HCEC 1CT (cell line): Measurements from ENCODE around the gene KRTAP3-3.
A peak's percentile ranks its signal among the peaks of the same experiment; 100 is the strongest.
"Not testable (repeated sequence)": the region's sequence is repeated elsewhere in the genome, so short reads cannot be mapped to it uniquely, and the experiment has no call there.

Source experiments
- DNase-seq: peaks from one replicate; pipeline ENCODE4 v3.0.0-alpha.2; 2017

The KRTAP3-3 gene

GRCh38 chr17:40993839-40994238, at the start of gene KRTAP3-3:
TSS of gene KRTAP3-3 (minus strand) at chr17:40994164. CDS start at chr17:40994097, 67 bp downstream.
- DNase-seq = no peak

DNA sequence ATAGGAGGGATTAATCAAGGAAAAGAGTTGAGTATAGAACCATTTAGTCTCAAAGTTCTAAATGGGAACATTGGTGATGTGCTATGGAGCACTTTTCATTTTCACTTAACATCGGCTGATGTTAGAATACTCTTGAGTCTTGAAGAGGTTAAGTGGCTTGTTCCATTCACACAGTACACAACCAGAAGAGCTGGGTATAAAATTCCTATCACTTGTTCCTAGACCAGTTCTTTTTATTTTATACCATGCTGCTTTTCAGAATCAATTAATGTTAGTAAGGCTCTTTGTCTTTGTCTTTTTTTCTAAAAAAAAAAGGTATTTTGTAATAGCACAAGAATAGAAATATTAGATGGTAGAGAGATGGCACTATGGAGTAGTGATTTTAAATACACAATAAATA, 49.0 kb upstream of the KRTAP3-3 start:
- no peak for DNase-seq

GRCh38 chr17:41040783-41041571, 47.0 kb upstream of the KRTAP3-3 start, which contains the start of gene KRTAP1-1:
TSS of gene KRTAP1-1 (minus strand) at chr17:41041450. CDS start at chr17:41041397, 53 bp downstream.
- DNase-seq = not testable (repeated sequence)

GRCh38 chr17:41037853-41038350, 43.9 kb upstream of the KRTAP3-3 start:
- no peak for DNase-seq

DNA sequence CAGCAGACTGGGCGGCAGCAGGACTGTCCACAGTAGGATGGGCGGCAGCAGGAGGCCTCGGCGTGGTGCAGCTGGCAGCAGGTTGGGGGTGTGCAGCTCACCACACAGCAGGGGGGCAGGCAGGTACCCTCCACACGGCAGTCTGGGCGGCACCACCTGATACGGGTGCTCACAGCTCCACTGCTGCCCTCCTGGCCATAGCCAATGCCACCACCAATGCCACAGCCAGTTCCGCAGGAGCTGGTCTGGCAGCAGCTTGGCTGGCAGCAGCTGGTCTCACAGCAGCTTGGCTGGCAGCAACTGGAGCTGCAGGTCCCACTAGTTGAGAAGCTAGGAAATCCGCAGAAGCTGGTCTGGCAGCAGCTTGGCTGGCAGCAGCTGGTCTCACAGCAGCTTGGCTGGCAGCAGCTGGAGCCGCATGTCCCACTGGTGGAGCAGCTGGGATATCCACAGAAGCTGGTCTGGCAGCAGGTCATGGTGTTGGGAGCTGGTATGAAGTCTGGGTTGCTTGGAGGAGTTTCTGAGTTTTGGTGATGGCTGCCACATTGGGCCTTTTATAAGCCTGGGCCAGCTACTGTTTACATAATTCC, 40.5 kb upstream of the KRTAP3-3 start, which contains the start of gene KRTAP1-3:
Gene KRTAP1-3, minus strand, starts transcription at position 529 of the 590 bp plus-strand sequence. Its CDS starts 53 bp downstream, at position 476.
- not testable (repeated sequence) for DNase-seq

DNA sequence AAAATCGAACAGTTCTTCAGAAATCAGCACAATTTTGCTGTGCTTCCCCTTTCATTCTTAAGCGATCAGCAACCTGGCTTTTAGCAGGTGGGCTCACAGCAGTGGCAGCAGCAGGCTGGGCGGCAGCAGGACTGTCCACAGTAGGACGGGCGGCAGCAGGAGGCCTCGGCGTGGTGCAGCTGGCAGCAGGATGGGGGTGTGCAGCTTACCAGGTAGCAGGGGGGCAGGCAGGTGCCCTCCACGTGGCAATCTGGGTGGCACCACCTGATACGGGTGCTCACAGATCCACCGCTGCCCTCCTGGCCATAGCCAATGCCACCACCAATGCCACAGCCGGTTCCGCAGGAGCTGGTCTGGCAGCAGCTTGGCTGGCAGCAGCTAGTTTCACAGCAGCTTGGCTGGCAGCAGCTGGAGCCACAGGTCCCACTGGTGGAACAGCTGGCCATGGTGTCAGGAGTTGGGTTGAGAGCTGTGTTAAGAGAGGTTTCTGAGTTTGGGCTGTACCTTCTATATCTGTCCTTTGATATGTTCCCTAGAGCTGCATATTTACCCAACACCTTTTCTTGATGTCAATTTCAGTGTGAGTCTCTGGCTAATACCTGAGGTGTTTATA, 35.8 kb upstream of the KRTAP3-3 start, which contains the start of gene KRTAP1-4:
Gene KRTAP1-4, minus strand, starts transcription at position 563 of the 613 bp plus-strand sequence. Its CDS starts 117 bp downstream, at position 446.
- no peak for DNase-seq

DNA sequence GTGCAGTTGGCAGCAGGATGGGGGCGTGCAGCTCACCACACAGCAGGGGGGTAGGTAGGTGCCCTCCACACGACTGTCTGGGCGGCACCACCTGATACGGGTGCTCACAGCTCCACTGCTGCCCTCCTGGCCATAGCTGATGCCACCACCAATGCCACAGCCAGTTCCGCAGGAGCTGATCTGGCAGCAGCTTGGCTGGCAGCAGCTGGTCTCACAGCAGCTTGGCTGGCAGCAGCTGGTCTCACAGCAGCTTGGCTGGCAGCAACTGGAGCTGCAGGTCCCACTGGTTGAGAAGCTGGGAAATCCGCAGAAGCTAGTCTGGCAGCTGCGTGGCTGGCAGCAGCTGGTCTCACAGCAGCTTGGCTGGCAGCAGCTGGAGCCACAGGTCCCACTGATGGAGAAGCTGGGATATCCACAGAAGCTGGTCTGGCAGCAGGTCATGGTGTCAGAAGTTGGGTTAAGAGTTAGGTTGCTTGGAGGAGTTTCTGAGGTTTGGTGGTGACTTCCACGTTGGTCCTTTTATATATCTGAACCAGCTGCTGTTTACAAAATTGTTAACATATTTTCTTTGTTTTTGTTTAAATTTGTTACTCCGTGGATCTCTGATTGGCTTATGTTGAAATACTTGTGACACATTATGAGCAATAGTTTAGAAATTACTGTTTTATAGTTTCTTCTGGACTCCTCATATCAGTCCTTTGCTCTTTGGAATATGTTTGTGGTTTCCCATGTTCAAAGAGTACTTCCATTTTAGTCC, 32.9 kb upstream of the KRTAP3-3 start, which contains the start of gene KRTAP1-5:
Gene KRTAP1-5, minus strand, starts transcription at position 494 of the 757 bp plus-strand sequence. Its CDS starts 53 bp downstream, at position 441.
- DNase-seq = peak; percentile 99

GRCh38 chr17:41024697-41025096, 30.7 kb upstream of the KRTAP3-3 start:
- DNase-seq = no peak

GRCh38 chr17:41020336-41020735, 26.4 kb upstream of the KRTAP3-3 start:
- DNase-seq = no peak

- no peak for DNase-seq
Observed at GRCh38 chr17:41019415-41019814, 25.5 kb upstream of the KRTAP3-3 start.

GRCh38 chr17:41018541-41018940, 24.6 kb upstream of the KRTAP3-3 start:
- DNase-seq = no peak

DNA sequence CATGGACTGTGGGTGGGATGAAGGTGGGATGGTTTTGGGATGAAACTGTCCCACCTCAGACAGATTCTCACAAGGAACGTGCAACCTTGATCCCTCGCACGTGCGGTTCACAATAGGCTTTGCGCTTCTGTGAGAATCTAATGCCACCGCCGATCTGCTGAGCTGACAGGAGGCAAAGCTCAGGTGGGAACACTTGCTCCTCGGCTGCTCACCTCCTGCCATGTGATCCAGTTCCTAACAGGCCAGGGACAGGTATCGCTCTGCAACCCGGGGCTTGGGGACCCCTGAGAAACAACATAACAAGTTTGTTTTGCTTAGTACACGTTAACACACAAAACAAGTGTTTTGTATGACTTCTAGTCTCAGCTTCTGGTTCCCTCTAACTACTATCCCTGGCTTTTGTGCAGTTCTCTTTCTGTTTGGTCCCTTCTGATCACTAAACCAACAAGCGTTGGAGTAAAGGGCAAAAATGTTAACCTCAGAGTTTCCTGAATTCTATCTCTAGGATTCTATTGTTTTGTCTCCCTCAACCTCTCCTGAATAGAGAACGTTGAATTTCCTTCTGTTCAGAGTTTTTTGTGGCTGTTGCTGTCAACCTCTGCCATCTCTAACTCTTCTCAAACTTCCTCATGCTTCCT, 22.7 kb upstream of the KRTAP3-3 start:
- no peak for DNase-seq

DNA sequence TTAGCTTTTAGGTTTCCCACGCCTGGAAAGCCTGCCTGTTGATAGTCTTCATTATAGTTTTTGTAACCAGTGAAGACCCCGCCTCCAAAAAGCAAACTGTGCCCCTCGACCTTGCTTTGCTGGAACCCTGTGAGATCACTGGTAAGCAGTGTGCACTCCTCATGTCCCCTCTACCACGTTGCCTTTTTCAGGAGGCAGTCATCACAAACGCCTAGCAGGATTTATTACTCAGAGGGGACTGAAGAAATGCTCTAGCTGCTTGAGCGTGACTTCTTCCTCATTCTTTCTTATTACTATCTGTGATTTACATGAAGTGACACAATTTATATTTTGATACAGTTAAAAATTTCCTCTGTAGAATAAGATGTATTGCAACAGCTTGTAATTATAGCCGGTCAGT, 21.5 kb upstream of the KRTAP3-3 start:
- no peak for DNase-seq

GRCh38 chr17:41013606-41014005, 19.6 kb upstream of the KRTAP3-3 start:
- peak; percentile 5 for DNase-seq

- DNase-seq = peak; percentile 48
Observed at GRCh38 chr17:41013181-41013580, 19.2 kb upstream of the KRTAP3-3 start.

GRCh38 chr17:41012326-41013120, 18.6 kb upstream of the KRTAP3-3 start:
- no peak for DNase-seq

DNA sequence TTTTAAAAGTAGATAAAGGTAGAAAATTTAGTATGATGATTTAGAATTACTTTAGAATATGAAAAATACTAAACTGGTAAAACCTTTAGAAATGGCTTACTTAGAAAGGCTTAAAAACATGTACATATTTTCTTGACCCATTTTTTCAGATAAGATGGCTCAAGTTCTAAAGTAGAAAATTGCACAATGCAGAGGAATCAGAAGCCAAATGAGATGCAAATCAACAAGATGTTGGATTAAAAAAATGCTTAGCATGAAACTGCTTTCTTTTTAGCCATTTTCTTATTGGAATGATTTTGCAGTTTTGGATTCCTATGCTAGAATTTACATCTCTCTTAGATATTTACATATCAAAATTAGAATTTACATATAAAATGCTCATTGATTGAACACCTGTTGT, 16.5 kb upstream of the KRTAP3-3 start:
- no peak for DNase-seq

DNA sequence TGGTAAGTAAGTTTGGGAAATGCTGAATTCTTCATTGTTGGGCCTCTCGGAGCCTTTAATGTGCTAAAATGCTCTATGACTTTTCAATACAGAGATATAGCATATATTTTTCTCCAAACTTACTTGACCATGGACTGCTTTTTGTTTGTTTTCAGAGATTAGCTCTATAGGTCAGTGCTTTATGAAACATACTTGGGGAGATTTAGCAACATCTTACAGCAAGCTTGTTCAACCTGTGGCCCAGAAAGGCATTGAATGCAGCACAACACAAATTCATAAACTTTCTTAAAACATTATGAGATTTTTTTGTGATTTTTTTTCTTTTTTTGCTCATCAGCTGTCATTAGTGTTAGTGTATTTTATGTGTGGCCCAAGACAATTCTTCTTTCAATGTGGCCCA, 16.0 kb upstream of the KRTAP3-3 start:
- no peak for DNase-seq

DNA sequence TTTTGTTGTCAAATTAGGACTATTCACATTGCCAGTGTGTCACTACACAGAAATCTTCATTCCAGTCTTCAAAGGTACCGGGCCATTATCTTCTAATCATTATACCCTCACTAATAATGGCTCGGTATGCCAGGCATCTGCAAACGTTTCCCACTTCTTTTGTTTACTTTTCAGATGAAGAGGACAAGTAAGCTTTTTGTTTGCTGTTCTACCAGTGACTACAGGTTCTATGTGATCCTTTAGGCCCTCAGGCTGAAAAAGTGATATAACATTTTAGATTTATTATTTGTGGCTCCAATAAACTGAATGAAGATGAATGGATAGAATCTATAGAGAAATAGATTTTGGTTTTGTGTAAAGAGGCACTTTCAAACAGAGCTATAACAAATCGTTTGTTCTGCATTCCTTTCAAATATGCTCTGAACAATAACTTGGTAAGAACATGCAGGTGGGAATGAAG, 15.4 kb upstream of the KRTAP3-3 start:
- DNase-seq = no peak

- DNase-seq = no peak
Observed at GRCh38 chr17:41008811-41009210, 14.8 kb upstream of the KRTAP3-3 start, which contains the start of gene KRTAP3-1. TSS of gene KRTAP3-1 (minus strand) at chr17:41009128. CDS start at chr17:41009074, 54 bp downstream.

DNA sequence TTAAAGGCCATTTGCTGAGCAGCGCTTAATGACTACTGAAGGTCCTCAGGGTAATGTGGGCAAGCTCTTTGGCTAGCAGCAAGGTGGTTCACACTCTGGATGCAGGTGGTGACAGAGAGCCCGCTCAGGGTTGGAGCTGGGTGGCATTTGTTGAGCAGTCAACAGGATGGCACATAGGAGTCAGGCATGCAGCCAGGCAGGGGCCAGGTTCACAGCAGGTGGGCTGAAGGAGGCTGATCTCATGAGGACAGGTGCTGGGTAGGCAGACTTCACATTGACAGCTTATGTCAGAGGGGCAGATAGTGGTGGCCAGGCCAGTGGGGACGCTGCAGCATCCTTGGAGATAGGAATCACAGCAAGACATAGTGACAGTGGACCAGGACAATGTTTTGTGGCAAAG, 10.4 kb upstream of the KRTAP3-3 start:
- no peak for DNase-seq
